Measurements from ENCODE around the gene PCED1B.
A peak's percentile ranks its signal among the peaks of the same experiment; 100 is the strongest.
"Not testable (repeated sequence)": the region's sequence is repeated elsewhere in the genome, so short reads cannot be mapped to it uniquely, and the experiment has no call there.

The PCED1B gene

GRCh38 chr12:47091009-47091408 lies 11.6 kb downstream of the PCED1B start:
- no peak for DNase-seq (ENCODE audit: low spot score)

DNA sequence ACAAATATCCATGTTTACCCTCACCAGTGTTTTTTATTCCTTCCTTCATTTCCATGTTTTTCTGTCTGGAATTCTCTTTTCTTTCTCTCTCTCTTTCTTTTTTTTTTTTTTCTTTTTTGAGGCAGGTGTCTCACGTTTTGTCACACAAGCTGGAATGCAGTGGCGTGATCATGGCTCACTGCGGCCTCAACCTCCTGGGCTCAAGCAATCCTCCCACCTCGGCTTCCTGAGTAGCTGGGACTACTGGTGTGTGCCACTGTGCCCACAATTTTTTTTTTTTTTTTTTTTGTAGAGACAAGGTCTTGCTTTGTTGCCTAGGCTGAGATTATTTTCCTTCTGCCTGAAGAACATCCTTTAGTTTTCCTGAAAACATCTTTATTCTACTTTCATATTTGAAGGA lies 15.4 kb downstream of the PCED1B start:
- DNase-seq (ENCODE audit: low spot score), result no peak

GRCh38 chr12:47095446-47096236 lies 16.2 kb downstream of the PCED1B start:
- DNase-seq (ENCODE audit: low spot score), result peak; percentile 41

GRCh38 chr12:47097276-47097896 lies 18.0 kb downstream of the PCED1B start:
- peak; percentile 17 for DNase-seq (ENCODE audit: low spot score)

DNA sequence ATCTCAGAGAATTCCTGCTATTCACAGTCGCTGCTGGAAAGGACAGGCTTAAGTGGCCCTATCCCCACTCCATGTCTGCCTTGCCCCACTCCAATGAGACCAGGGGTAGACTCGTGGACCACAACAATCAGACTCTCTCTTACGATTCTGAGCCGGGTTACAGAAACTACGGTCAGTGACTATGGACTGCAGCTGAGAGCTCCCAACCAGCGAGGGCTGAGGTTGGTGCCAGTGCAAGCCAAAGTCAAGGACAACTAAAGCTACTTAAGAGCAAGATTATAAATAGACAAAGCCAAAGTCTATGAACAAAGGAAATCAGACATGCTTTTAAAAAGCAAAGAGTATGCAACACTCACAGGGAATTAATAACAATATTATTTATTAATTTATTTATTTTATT lies 18.7 kb downstream of the PCED1B start:
- DNase-seq (ENCODE audit: low spot score), result no peak

DNA sequence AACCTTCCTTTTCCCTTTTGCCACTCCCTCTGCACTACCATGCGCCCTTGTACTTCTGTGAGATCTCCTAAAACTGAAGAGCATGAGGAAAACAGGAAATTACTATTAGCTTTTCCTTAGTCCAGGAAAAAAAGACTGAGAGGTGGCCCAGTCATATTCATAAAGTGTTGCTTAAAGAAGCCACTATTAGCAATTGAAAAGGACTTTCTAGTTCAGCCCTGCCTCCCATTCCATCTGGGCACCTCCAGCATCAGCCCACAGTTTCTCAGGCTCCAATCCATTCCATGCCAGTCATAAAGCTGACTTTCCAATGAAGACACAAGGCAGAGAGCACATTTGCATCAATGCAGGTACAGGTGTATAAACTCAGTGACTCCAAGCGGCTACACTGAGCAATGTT lies 20.2 kb downstream of the PCED1B start:
- no peak for DNase-seq (ENCODE audit: low spot score)

GRCh38 chr12:47100160-47100559 lies 20.7 kb downstream of the PCED1B start:
- no peak for DNase-seq (ENCODE audit: low spot score)

DNA sequence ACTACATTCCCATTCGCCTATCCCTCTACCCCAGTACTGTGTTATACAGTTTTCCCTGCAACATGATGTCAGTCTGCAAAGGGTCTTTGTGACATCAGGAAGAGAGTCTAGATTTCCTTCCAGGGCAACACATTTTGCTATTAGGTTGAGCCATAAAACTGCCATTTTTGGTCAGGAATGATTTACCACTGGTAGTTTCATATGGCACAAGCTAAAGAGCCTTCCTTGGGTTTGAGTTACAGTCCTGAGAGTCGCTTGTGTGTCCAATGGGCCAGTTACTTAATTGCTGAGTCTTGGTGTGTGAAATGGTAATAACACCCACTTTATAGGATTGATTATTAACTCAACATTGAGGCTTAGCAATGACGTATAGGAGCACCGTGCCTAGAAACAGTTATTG lies 23.0 kb downstream of the PCED1B start:
- no peak for DNase-seq (ENCODE audit: low spot score)

DNA sequence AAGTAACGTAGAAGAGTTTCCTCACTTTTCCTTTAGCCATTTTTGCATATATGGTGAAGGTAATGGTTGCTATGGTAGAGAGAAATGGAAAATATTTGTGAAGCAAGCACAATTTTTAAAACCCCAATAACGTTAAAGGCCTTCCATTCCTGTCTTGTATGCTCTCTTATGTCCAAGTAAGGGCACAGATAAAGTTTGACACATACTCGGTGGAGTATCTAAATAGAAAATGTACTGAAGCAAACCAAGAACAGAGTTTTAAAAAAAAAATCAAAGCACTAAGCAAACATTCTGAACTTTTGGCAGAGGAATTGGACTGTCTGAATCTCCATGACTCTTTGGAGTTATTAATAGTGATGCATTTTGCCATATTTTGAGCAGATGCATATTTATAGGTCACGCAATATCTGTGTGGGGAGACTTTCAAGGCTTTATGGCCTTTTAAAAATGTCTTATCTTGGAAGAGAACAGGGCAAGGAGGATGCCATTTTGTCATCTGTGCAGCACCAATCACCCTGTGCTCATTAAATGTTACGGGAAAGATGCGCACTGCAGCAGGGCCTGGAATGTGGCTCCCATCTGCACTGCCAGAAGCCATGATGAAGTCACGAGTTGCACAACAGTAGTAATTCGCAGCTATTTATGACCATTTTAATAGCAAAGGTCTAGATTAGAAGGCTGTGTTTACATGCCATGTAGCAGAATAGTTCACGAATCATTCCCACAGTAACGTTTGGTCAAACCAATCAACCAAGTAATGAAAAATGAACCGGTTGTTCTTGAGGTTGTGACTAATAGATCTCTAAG lies 23.6 kb downstream of the PCED1B start:
- DNase-seq (ENCODE audit: low spot score), result peak; percentile 89

- no peak for DNase-seq (ENCODE audit: low spot score)
These were observed 26.7 kb downstream of the PCED1B start for GRCh38 chr12:47105914-47106674.

- DNase-seq (ENCODE audit: low spot score), result no peak
These were observed 28.0 kb downstream of the PCED1B start for GRCh38 chr12:47107446-47107845.

GRCh38 chr12:47107926-47108325 lies 28.5 kb downstream of the PCED1B start:
- no peak for DNase-seq (ENCODE audit: low spot score)

GRCh38 chr12:47110011-47110541 lies 30.7 kb downstream of the PCED1B start:
- no peak for DNase-seq (ENCODE audit: low spot score)

GRCh38 chr12:47110718-47111391 lies 31.4 kb downstream of the PCED1B start:
- DNase-seq (ENCODE audit: low spot score), result no peak

GRCh38 chr12:47111392-47111778 lies 32.0 kb downstream of the PCED1B start:
- no peak for DNase-seq (ENCODE audit: low spot score)

DNA sequence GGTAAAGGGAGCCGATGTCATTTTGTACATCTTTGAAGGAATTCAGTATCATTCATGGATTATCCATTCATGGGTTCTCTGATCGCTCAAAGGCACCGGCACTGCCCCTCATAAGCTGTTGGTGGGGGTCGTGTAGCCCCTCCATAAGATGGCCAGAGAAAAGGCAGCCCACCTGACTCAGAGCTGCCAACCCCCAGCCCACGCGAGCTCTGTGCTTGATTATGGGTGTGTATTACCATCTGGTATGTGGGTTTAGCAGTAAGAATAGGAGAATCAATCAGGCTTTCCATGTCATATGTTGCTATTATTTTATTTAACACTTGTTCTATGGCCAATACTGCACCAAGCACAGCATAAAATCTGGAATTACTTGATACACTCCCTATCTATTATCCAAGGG lies 32.4 kb downstream of the PCED1B start:
- no peak for DNase-seq (ENCODE audit: low spot score)

DNA sequence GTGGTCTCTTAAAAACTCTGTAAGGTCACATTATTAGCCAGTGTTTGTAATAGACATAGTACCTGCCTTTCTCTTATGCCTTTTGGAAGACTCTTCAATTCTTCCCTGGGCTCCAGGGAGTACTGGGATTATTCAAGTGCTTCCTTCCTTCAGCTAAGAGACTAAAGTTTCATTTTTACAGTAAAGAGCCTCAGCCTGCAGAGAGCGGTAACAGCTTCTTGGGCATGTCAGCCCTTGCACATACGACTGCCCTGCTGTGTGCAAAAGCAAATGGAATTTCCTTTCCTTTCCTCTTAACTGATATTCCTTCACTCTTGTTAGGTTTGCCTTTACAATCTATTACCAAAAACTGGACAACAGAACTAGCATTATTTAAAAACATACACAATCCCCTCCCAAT lies 33.3 kb downstream of the PCED1B start:
- no peak for DNase-seq (ENCODE audit: low spot score)

DNA sequence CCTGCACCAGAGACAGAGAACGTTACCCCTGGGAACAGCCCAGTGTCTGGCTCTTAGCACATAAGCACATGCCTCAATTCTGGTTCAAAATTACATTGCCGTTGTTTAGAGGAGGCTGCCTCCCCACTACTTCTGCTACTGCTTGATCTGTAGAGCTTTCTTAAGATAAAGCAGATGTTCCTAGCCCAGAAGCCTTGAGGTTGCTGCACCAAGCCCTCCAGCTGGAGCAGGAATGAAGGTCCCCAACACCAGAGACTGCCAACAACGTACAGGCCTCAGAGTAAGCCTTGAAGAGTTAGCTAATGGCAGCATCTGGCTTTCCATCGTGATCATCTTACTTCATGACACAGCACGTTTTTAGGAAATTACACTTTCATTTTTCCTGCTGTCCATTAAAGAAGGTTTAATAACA lies 35.1 kb downstream of the PCED1B start:
- peak; percentile 32 for DNase-seq (ENCODE audit: low spot score)

GRCh38 chr12:47117305-47117704 lies 37.9 kb downstream of the PCED1B start:
- DNase-seq (ENCODE audit: low spot score), result not testable (repeated sequence)

GRCh38 chr12:47120736-47121135 lies 41.3 kb downstream of the PCED1B start:
- DNase-seq (ENCODE audit: low spot score), result no peak

- peak; percentile 43 for DNase-seq (ENCODE audit: low spot score)
These were observed 41.7 kb downstream of the PCED1B start for GRCh38 chr12:47121146-47121545.
